Islet precursor cell (in vitro differentiated cells): ENCODE data around the gene OR56A1.
A peak's percentile ranks its signal among the peaks of the same experiment; 100 is the strongest.
"Not testable (repeated sequence)": the region's sequence is repeated elsewhere in the genome, so short reads cannot be mapped to it uniquely, and the experiment has no call there.

Experiments used
- DNase-seq: peaks from one replicate; pipeline ENCODE4 v3.0.0-alpha.2; 2018

The OR56A1 gene

GRCh38 chr11:6030708-6031405, at the start of gene OR56A1:
TSS of gene OR56A1 (minus strand) at chr11:6030758. CDS start at chr11:6027692, 3,066 bp downstream.
- DNase-seq = no peak

- DNase-seq = no peak
These were observed 48.9 kb upstream of the OR56A1 start for GRCh38 chr11:6079463-6079862.

GRCh38 chr11:6077723-6078122, 47.2 kb upstream of the OR56A1 start:
- DNase-seq = no peak

GRCh38 chr11:6076443-6076842, 45.9 kb upstream of the OR56A1 start:
- DNase-seq = not testable (repeated sequence)

- no peak for DNase-seq
These were observed 36.9 kb upstream of the OR56A1 start for GRCh38 chr11:6067502-6067901.

- no peak for DNase-seq
These were observed 32.3 kb upstream of the OR56A1 start for GRCh38 chr11:6062691-6063358.

- no peak for DNase-seq
These were observed 30.9 kb upstream of the OR56A1 start for GRCh38 chr11:6061475-6061874.

GRCh38 chr11:6057452-6057851, 26.9 kb upstream of the OR56A1 start:
- no peak for DNase-seq

- no peak for DNase-seq
These were observed 25.0 kb upstream of the OR56A1 start for GRCh38 chr11:6055569-6055968.

GRCh38 chr11:6052374-6052773, 21.8 kb upstream of the OR56A1 start:
- no peak for DNase-seq

- no peak for DNase-seq
These were observed 10.3 kb upstream of the OR56A1 start for GRCh38 chr11:6040874-6041273.

GRCh38 chr11:6027501-6027900, 3.1 kb downstream of the OR56A1 start:
- DNase-seq = no peak

- no peak for DNase-seq
These were observed 5.5 kb downstream of the OR56A1 start for GRCh38 chr11:6025056-6025455.

- DNase-seq = peak; percentile 58
These were observed 7.6 kb downstream of the OR56A1 start for GRCh38 chr11:6022956-6023355.

GRCh38 chr11:6013042-6013441, 17.5 kb downstream of the OR56A1 start:
- no peak for DNase-seq

GRCh38 chr11:6012035-6012668, 18.4 kb downstream of the OR56A1 start:
- no peak for DNase-seq

GRCh38 chr11:6006846-6007245, 23.7 kb downstream of the OR56A1 start, which contains the start of gene OR56A4:
TSS of gene OR56A4 (minus strand) at chr11:6006946. CDS start at chr11:6002992, 3,954 bp downstream.
- no peak for DNase-seq

- DNase-seq = no peak
These were observed 24.2 kb downstream of the OR56A1 start for GRCh38 chr11:6006395-6006794.

GRCh38 chr11:6002202-6002699, 28.3 kb downstream of the OR56A1 start:
- no peak for DNase-seq

- DNase-seq = no peak
These were observed 35.8 kb downstream of the OR56A1 start for GRCh38 chr11:5994791-5995190.

- DNase-seq = no peak
These were observed 37.8 kb downstream of the OR56A1 start for GRCh38 chr11:5992604-5993251.

- DNase-seq = no peak
These were observed 38.4 kb downstream of the OR56A1 start for GRCh38 chr11:5992150-5992549.

- DNase-seq = no peak
These were observed 41.4 kb downstream of the OR56A1 start for GRCh38 chr11:5989203-5989602.
